HG02759 (cell line): ENCODE data around the gene UFD1.

Experiments
- ATAC-seq: cut with Tn5 transposase; IDR thresholded peaks from one replicate; pipeline ENCODE4 v1.9.1; 2021; ENCODE audit warnings: mild to moderate bottlenecking, moderate library complexity; ENCODE audit not compliant: unreplicated experiment

UFD1 gene

DNA sequence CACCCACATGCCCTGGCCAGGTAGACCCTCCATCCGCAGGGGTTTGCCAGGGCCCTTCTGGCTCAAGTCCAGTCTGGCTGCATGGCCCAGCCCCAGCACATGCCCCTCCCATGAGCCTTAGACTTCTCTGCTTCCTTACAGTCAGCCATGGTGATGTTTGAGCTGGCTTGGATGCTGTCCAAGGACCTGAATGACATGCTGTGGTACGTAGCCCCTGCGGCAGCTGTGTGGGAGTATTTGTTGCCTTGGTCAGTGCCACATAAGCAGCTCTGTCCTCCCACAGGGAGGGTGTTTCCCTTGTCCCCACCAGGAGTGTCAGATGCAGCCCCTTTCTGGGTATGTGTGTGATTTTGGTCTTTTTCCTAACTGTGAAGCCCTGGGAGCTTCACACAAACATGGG is 18.3 kb upstream of the UFD1 start:
- ATAC-seq = no peak

DNA sequence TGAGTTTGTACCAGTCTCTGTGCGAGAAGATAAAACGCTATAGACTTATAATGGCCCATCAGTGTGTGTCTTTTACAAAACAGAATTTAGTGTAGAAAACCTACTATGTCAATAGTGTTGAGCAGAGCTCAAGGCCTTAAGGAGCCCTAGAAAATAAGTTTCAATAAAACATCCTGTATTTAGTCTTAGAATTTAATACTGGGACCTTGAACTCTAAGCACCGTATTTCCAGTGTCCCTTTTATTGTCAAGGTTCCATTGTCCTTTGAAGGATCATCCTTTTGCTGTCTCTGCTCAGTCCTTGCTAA is 17.3 kb upstream of the UFD1 start:
- ATAC-seq = no peak

DNA sequence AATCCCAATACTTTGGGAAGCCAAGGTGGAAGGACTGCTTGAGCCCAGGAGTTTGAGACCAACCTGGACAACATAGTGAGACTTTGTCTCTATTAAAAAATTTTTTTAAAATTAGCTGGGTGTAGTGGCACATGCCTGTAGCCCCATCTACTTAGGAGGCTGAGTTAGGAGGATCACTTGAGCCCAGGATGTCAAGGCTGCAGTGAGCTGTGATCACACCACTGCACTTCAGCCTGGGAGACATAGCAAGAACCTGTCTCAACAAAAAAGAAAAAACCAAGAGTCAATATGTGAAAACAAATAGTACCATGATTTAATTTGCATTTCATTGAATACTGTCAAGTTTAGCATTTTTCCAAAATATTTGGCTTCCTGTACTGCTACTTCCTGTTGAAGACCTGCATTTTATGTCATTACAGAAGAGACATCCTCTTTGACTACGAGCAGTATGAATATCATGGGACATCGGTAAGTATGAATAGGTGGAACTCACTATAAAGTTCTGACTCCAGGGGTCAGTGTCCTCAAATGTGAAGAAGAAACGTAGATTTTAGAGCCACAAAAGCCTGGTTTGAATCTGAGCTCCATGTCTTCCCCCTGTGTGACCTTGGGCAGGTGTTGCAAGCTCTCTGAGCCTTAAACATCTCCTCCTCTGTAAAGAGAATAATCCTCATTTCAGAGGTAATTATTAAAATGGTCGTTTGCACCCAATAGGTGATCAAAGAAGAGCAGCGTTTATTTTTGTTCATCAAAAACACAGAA is 16.8 kb upstream of the UFD1 start:
- ATAC-seq = no peak

DNA sequence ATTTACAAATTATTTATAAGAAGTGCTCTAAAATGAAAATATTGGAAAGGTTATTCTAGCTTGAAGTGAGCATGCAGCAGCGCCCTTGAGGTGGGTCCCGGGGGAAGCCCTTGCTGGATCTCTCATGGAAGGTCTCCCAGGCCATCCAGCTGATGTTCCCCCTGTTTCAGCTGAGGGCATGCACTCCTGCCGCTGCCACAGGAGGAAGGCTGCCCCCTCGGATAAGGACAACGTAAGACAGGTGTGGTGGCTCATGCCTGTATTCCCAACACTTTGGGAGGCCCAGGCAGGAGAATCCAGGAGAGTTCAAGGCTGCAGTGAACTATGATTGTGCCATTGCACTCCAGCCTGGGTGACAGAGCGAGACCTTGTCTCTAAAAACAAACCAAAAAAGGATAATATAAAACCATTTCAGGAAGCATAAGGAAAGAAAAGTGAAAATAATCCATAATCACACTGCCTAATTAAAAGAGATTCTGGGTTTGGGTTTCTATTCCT is 15.7 kb upstream of the UFD1 start:
- no peak for ATAC-seq

DNA sequence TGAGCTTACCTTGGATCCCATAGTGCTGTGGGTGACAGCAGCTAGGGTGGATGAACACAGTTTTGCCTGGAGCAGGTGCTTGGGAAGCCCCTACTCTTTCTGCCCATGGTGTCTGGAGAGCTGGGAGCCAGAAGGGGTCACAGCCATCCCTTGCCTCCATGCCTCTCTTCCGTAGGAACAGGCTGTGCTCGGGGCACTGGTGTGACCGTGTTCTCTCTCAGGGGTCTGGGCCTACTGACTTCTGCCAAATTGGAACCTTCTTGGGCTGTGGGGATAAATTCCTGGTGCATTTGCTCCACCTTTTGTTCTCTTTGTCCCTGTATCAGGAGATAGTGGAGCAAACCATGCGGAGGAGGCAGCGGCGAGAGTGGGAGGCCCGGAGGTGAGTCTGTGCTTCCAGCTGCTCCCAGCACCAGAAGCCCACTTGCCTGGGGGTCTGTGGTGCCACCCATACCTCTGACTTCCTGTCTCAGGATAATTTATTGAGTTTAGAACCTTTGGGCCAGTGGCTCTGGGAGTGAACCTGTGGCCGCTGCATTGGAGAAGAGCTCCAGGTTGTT is 15.1 kb upstream of the UFD1 start:
- no peak for ATAC-seq

DNA sequence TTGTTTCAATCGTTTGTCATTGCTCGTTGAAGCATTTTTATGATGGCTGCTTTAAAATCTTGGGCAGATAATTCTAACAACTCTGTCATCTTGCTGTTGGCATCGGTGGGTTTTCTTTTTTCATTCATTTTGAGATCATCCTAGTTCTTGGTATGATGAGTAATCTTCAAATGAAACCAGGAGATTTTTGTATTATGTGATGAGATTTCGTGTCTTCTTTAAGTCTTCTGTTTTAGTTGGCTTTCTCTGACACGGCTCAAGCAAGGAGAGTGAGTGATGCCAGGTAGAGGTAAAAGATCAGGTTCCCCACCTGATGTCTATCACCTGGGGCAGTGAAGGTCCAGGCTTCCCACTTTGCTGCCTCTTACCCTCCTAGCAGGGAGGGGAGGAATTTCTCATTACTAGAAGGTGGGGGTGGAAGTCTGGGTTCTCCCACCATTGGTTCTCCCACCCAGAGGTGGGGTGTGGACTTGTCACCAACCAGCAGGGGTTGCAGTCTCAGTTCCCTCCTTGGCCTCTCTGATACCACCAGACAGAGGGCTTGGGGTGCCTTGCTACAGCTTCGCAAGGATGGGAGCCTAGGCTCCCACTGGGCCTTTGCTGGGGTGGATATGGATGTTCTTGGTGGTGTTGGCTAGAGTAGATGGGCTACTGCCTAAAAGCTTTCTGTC is 13.6 kb upstream of the UFD1 start:
- ATAC-seq = no peak

DNA sequence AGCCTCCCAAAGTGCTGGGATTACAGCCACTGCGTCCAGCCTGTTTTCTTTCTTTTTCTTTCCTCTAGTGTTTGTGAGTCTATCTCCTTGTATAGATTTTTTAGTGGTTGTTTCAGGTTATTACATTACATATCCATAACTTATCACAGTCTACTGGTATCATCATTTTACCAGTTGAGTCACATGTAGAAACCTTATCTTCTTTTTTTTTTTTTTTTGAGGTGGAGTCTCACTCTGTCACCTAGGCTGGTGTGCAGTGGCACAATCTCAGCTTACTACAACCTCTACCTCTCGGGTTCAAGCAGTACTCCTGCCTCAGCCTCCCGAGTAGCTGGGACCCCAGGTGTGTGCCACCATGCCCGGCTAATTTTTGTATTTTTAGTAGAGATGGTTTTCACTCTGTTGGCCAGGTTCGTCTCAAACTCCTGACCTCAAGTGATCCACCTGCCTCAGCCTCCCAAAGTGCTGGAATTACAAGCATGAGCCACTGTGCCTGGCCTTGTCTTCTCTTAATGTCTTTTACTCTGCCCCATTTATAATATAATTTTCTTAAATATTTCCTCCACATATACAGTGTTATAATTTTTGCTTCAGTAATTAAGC is 11.7 kb upstream of the UFD1 start:
- no peak for ATAC-seq

DNA sequence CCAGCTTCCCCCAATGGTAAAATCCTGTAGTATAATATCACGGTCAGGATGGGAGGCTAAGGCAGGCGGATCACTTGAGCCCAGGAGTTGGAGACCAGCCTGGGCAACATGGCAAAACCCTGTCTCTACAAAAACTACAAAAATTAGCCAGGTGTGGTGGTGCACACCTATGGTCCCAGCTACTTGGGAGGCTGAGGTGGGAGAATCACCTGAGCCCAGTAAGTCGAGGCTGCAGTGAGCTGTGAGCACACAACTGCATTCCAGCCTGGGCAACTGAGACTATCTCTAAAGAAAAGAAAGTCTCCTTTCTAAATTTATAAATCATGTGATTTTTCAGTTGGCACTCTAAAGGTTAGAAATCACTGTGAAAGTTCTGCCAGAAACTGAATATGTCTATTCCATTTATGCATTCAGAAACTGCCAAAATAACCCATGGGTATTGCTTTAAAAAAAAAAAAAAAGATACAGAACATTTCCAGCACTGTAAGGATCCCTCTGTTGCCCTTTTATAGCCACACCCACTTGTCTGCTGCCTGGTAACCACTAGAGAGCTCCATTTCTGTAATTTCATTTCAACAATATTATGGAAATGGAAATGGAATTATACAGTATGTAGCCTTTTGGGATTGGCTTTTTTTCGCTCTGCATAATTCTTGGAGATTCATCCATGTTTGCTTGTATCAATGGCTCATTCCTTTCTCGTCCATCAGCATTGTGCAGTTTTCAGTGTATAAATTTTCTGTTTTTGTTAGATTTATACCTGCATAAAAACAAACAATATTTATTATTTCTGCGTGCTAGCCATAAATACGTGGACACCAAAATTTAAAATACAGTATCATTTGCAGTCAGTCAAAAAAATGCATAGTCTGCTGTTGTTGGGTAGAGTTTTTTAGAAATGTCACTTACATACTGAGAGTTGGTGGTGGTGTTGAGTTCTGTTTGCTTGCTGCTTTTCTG is 10.2 kb upstream of the UFD1 start:
- no peak for ATAC-seq

DNA sequence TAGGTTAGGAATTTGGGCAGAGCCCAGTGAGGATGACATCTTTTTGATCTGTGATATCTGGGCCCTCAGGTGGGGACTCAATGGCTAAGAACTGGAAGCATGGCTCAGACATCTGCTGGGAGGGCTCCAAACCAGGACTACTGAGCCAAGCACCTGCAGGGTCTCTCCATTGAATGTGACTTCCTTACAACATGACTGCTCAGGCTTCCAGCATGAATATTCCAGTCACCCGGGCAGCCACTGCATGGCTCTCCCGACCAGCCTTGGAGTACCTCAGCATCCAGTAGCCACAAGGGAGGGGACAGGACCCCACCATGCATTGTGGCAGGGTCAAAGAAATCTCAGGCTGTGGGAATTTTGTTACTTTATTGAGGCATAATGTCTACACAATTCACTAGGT is 9.3 kb upstream of the UFD1 start:
- no peak for ATAC-seq

DNA sequence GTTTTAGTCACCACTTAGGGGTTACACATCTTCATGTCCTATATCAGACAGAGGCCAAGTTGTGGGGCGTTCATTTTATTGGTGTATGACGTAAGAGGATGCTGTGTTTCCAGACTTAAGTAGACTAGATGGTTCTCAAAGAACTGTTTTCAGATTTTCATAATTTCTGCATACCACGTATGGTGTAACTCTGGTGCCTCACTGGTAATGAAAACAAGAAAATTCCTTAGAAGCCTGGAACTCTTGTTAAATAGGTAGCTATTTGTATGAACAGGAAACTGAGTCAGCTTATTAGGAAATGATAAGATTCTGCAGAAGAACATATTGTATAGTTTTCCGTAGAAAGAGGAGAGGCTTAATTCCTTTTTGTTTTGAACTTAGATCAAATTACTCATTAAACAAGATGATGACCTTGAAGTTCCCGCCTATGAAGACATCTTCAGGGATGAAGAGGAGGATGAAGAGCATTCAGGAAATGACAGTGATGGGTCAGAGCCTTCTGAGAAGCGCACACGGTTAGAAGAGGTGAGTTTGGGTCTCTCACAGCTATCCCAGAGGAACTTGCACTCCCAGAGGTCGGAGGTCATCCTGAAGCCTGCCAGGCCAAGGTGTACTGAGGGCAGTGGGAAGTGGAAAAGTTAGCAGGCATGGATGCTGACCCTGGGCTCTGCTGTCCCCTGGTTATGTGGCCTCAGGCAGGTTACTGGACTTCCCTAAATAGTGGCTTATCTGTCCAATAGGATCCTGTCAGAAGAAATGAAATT is 4.7 kb upstream of the UFD1 start:
- ATAC-seq = no peak

DNA sequence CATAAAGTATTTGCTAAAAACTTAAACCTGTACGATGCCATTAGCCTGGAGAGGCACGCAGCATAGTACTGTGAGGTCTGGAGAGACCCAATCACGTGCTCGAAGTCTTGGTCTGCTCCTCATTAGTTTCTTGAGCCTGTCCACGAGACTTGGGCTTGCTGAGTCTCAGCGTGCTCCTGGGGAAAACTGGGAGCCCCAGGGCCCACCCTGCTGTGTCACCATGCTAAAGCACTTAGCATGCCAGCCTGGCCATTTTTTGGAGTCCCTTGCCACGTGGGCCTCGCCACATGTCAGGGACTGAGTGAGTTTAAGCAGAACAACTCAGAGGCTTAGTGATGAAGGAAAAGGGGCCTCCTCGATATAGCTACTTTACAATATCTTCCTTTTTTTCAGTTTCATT is 3.3 kb upstream of the UFD1 start:
- no peak for ATAC-seq

DNA sequence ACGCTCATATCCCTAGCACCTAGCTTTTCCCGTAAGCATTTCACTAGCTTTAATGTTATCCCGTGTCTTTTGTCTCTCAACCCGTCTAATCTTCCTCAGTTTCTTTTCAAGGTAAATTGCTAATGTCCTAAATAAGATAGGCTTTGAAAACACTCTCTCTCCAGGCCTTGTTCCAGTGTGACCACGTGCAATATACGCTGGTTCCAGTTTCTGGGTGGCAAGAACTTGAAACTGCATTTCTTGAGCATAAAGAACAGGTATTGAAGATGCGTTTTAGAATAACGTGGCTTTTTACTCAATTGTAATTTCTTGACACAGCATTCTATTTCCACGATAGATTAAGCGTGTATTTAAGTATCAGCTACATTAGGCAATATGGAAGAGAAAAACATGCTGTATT is 1.8 kb upstream of the UFD1 start:
- no peak for ATAC-seq

DNA sequence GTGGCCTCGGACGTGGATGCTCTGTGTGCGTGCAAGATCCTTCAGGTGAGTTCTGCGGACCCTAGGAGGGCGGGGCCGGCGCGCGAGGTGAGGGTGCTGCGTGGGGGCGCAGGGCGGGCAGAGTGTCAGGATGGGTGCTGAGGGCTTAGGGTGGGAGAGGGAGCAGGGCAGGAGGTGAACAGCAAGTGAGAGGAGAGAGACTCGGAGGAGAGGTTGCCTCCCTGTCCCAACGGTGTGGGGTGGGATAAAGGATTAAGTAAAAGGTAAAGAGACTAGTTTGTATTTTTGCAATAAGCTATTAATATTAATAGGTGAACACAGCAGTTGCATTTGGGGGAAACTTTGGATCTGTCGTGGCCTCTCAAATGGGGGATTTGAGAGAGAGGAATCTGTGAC is 1.2 kb upstream of the UFD1 start:
- no peak for ATAC-seq

DNA sequence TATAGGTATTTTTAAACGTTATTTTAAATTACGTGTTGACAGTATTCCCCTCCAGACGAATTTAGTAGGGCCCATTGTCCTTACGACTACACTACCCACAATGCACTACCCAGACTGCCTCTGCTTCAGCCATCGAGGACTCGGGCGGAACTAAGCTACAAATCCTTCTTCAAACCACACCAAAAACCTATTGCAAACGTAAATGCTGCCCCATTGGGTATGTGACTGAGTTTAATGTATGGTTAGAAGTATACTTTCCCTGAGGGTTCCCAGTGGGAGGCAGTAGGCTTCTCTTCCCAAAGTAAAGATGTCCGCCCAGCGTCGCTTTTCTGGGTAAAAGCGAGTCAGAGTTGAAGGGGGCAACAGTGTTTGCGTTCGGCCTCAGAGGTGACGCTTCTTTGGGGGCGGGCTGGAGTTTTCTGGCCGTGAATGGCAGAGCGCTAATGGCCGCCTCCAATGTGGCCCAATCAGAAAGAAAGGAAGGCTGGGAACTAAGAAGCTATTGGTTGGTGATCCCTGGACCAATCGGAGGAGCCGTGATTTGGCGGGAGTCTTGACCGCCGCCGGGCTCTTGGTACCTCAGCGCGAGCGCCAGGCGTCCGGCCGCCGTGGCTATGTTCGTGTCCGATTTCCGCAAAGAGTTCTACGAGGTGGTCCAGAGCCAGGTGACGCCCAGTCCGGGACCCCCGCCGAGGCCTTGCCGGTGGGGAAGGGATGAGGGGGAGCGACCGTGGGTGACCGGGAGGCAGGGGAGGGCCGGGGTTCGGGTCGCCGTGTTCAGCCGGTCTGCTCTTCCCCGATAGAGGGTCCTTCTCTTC is 571 bp upstream of the UFD1 start, which contains the start of gene CDC45:
TSS of gene CDC45 (plus strand) at position 566 of the 818 bp plus-strand sequence. CDS start at position 615, 49 bp downstream.
- ATAC-seq = peak; percentile 83

DNA sequence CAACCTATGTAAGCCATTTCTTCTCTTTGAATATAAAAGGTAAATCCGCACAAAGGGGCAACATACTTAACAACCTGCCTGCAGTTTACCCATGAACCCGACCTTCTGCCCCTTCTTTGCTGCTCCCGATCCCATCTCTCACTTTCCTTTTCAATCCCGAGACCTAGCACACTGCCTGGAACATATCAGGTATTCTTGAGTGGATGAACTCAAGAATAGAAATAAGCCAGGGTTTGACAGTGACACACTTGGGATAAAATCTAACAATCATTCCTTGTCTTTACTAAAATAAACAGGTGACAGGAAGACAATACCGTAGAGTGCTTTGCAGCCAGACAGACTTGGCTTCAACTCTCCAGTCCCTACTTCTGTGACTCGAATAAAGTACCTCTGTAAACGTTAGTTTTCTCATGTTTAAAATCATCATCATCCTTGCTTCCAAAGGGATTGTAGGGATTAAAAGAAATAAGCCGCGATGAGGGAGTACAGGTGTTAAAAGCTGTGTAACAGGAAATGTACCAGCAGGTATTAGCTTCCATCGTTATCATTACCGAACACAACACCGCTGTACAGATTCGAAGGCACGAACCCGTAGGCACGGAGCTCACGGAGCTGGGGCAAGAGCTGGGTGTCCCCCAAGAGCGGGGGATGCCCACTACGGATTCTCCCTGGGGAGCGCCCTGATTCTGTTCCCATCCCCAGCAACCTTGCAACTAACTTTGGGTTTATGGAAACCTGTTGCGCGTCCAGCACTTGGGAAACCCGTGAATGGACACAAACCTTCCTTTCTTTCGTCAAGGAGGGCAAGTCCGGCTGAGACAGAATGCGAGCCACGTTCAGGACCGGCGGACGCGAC is 720 bp downstream of the UFD1 start:
- ATAC-seq = no peak

DNA sequence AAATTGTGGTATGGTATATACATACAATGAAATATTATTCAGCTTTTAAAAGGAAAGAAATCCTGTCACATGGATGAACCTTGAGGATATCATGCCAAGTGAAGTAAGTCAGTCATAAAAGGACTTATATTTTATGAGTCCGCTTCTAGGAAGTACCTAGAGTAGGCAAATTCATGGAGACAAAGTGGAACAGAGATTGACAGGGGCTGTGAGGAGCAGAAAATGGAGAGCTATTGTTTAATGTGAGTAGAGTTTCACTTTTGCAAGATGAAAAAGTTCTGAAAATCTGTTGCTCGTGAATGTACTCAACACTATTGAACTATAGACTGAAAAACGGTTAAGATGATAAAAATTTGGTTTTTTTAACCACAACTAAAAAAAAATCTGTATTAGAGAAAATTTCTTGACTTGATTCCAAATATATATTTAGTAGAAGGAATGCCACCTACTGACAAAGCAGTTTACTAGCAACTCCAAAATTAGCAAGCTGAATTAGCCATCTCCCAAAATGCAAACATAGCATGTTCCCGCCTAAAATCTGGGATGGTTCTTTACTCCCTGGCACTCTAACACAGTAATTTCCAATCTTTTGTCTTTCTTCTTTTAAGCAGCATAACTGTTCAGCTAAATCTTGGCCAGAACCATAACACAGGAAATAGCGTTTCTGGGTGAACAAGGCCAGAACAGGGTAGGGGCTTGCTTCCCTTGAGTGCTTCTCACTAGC is 1.5 kb downstream of the UFD1 start:
- no peak for ATAC-seq

DNA sequence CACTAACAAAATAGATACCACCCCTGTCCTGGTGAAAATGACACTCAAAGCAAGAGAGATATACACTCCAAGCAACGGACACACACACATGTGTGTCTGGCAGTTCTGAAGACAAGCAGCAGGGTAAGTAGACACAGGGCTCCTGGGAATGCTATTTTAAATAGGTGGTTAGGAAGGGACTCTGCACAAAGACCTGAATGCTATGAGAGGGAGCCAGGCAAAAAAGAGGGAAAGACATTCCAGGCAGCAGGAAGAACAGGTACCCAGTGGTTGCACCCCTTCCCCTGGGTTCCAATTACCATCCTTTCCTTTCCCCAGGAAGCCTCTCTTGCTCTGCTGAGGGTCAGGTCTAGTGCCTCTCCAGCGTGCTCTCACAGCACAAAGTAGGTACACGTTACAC is 3.0 kb downstream of the UFD1 start:
- no peak for ATAC-seq

DNA sequence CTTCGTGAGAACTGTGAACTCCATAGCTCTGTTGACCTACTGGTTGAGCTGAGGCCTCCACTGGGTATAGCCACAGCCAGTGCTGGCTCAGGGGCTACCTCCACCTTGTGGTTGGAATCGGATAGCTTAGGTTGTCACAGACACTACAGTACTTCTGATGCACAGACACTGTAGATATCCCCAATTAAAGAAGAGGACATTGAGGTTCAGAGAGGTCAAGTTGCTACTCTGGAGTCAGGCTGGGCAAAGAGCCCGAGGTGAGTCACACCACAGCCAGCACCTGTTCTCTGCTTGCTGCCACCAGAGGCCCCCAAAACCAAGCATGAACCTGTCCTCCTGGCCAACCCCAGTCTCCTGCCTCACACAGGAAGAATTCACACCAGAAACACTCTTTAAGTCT is 5.4 kb downstream of the UFD1 start:
- ATAC-seq = no peak
